Chondrocyte (in vitro differentiated cells): ENCODE measurements around the gene SGMS1. TPM values are rescaled to one million over a fixed set of nuclear protein-coding genes. Genes with fewer than 3 reads are reported as not detected.

Experiments used
- DNase-seq: peaks from one replicate; pipeline ENCODE4 v3.0.0; 2021; ENCODE audit warnings: mixed read lengths, low spot score
- H3K27ac Mint-ChIP-seq: one replicate; pipeline ENCODE4 v1.8.0; 2021; ENCODE audit warnings: mild to moderate bottlenecking, moderate library complexity, mixed read lengths; ENCODE audit not compliant: unreplicated experiment
- H3K27me3 Mint-ChIP-seq: 2 replicates; pipeline ENCODE4 v1.8.0; 2021; ENCODE audit warnings: low read depth, mixed read lengths
- H3K36me3 Mint-ChIP-seq: 2 replicates; pipeline ENCODE4 v1.8.0; 2021; ENCODE audit warnings: low read depth, mixed read lengths
- H3K4me1 Mint-ChIP-seq: 2 replicates; pipeline ENCODE4 v1.8.0; 2021; ENCODE audit warnings: low read depth, mild to moderate bottlenecking, mixed read lengths
- H3K4me3 Mint-ChIP-seq: one replicate; pipeline ENCODE4 v1.8.0; 2021; ENCODE audit warnings: mild to moderate bottlenecking, moderate library complexity, mixed read lengths; ENCODE audit not compliant: unreplicated experiment
- H3K9me3 Mint-ChIP-seq: 2 replicates; pipeline ENCODE4 v1.8.0; 2021; ENCODE audit warnings: low read depth, mixed read lengths
- CTCF ChIP-seq: fragments of 200-600 bp; sonication (generic); IDR thresholded peaks from 2 replicates; pipeline ENCODE4 v1.5.0; 2021; ENCODE audit warnings: antibody characterized with exemption, mild to moderate bottlenecking, moderate library complexity
- total RNA-seq: library from RNA; stranded (reverse); gene quantifications from 3 replicates; pipeline ENCODE4 v1.2.1, GENCODE V29; 2021

The SGMS1 gene
- total RNA-seq, 1 donor from 2014 or later: 27.1 TPM

GRCh38 chr10:50544095-50544856 is 79.5 kb downstream of the SGMS1 start:
- no peak for DNase-seq
- H3K4me3 Mint-ChIP-seq: no peak overlapping the region
- peaks cover 5% of the 10 kb centered on the region for H3K4me1 Mint-ChIP-seq
- no peak overlapping the region for H3K27ac Mint-ChIP-seq
- no peaks in the 10 kb centered on the region for H3K27me3 Mint-ChIP-seq
- H3K9me3 Mint-ChIP-seq: peaks cover 6% of the 10 kb centered on the region
- TF ChIP-seq CTCF: no peak
- peaks cover 6% of the 10 kb centered on the region for H3K36me3 Mint-ChIP-seq

- Mint-ChIP-seq H3K36me3 (peaks cover 5% of the 10 kb centered on the region), H3K27me3 (no peaks in the 10 kb centered on the region), H3K27ac (no peak overlapping the region), H3K4me3 (no peak overlapping the region), H3K9me3 (peaks cover 5% of the 10 kb centered on the region), H3K4me1 (peaks cover 5% of the 10 kb centered on the region)
- DNase-seq: no peak
- no peak for TF ChIP-seq CTCF
Observed at GRCh38 chr10:50542871-50543270, 80.9 kb downstream of the SGMS1 start.

GRCh38 chr10:50541921-50542320 is 81.8 kb downstream of the SGMS1 start:
- no peaks in the 10 kb centered on the region for H3K9me3 Mint-ChIP-seq
- no peak for TF ChIP-seq CTCF
- no peaks in the 10 kb centered on the region for H3K27me3 Mint-ChIP-seq
- H3K4me1 Mint-ChIP-seq: peaks cover 5% of the 10 kb centered on the region
- H3K27ac Mint-ChIP-seq: no peak overlapping the region
- no peak overlapping the region for H3K4me3 Mint-ChIP-seq
- H3K36me3 Mint-ChIP-seq: no peaks in the 10 kb centered on the region
- no peak for DNase-seq

GRCh38 chr10:50541317-50541716 is 82.4 kb downstream of the SGMS1 start:
- Mint-ChIP-seq H3K27me3 (no peaks in the 10 kb centered on the region), H3K4me3 (no peak overlapping the region), H3K27ac (no peak overlapping the region), H3K4me1 (peaks cover 5% of the 10 kb centered on the region), H3K36me3 (no peaks in the 10 kb centered on the region), H3K9me3 (no peaks in the 10 kb centered on the region)
- DNase-seq: no peak
- TF ChIP-seq CTCF: no peak

GRCh38 chr10:50540826-50541122 is 83.0 kb downstream of the SGMS1 start:
- no peaks in the 10 kb centered on the region for H3K9me3 Mint-ChIP-seq
- no peak overlapping the region for H3K4me3 Mint-ChIP-seq
- no peaks in the 10 kb centered on the region for H3K27me3 Mint-ChIP-seq
- TF ChIP-seq CTCF: no peak
- H3K4me1 Mint-ChIP-seq: peaks cover 5% of the 10 kb centered on the region
- no peak overlapping the region for H3K27ac Mint-ChIP-seq
- DNase-seq: no peak
- no peaks in the 10 kb centered on the region for H3K36me3 Mint-ChIP-seq
